Measurements from ENCODE around the gene CHMP1A. TPM values are rescaled to one million over a fixed set of nuclear protein-coding genes. Genes with fewer than 3 reads are reported as not detected.

Gene CHMP1A
- total RNA-seq, 1 experiment from 2014 or later, result 159 TPM

DNA sequence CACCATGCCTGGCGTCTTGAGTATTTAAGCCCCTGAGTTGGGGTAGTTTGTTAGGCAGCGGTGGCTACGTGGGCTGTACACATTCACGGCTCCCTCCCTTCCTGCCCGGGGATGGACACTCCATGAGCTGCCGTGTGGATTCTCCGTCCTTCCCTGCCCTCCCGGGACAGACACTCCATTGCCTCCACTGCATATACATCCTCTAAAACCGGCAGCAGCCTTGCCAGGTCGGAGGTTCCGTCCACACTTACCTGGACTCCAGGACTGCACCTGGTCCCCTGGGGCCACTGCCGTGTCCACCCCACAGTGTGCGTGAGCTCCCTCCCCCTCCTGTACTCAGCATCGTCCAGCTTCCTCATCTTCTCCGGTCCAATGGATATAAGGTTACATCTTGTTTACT, 47.5 kb upstream of the CHMP1A start:
- CTCF ChIA-PET, result no interaction called here
- H3K36me3 Mint-ChIP-seq (ENCODE audit: insufficient read depth, unreplicated experiment), result peaks cover 21% of the 10 kb centered on the region
- BruUV-seq (replicated peaks), result no TSS peak

DNA sequence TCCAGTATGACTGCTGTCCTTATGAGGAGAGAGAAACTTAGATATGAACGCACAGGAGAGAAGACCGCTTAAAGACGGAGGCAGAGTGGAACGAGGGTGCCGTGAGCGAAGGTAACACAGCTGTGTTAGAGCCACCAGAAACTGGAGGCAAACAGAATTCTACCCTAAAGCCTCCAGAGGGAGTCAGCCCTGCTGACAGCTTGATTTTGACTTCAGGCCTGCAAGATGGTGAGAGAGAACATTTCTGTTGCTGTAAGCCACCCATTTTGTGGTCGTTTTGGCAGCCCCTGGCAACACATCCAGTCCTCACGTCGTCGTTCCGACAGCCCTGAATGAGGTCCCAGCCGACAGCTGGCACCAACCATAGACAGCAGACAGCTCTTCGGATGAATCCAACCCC, 46.8 kb upstream of the CHMP1A start:
- H3K27me3 ChIP-seq (replicated peaks; ENCODE audit: control insufficient read depth, insufficient read depth, low read length), result no peaks in the 10 kb centered on the region
- no peak overlapping the region for H3K4me3 ChIP-seq (ENCODE audit: low read depth, low read length)
- no peaks in the 10 kb centered on the region for H3K9me3 ChIP-seq
- peaks cover 28% of the 10 kb centered on the region for H3K36me3 Mint-ChIP-seq (ENCODE audit: insufficient read depth, unreplicated experiment)
- CTCF ChIA-PET, result interaction anchor here (0.9 kb wide), 1 partner anchor 157 kb away, joined by 4 read pairs; no protein-coding TSS in a partner anchor
- H3K9me3 Mint-ChIP-seq (ENCODE audit: unreplicated experiment), result no peaks in the 10 kb centered on the region
- no peaks in the 10 kb centered on the region for H3K27me3 Mint-ChIP-seq (ENCODE audit: insufficient read depth, unreplicated experiment)
- peaks cover 2% of the 10 kb centered on the region for H3K4me1 Mint-ChIP-seq (ENCODE audit: low read depth, unreplicated experiment)
- peaks cover 4% of the 10 kb centered on the region; the same call in 1 of the 2 replicates for H3K4me1 ChIP-seq
- no TSS peak for BruUV-seq (replicated peaks)
- H3K4me3 Mint-ChIP-seq (ENCODE audit: unreplicated experiment), result no peak overlapping the region
- intact Hi-C loops (cut with micrococcal nuclease; ENCODE audit: unreplicated experiment), result loop anchor here (5.0 kb wide), 1 partner anchor 47 kb away; the partner anchor contains the start of genes CHMP1A and SPATA33
- no peak for DNase-seq
- POLR2A ChIA-PET, result interaction anchor here (0.7 kb wide), 1 partner anchor 68 kb away, joined by 9 read pairs; no protein-coding TSS in a partner anchor
- no peak overlapping the region for H3K27ac Mint-ChIP-seq (ENCODE audit: unreplicated experiment)
- no peaks in the 10 kb centered on the region for H3K36me3 ChIP-seq (ENCODE audit: control insufficient read depth, insufficient read depth, low read length)
- TF ChIP-seq, protein P1, sequence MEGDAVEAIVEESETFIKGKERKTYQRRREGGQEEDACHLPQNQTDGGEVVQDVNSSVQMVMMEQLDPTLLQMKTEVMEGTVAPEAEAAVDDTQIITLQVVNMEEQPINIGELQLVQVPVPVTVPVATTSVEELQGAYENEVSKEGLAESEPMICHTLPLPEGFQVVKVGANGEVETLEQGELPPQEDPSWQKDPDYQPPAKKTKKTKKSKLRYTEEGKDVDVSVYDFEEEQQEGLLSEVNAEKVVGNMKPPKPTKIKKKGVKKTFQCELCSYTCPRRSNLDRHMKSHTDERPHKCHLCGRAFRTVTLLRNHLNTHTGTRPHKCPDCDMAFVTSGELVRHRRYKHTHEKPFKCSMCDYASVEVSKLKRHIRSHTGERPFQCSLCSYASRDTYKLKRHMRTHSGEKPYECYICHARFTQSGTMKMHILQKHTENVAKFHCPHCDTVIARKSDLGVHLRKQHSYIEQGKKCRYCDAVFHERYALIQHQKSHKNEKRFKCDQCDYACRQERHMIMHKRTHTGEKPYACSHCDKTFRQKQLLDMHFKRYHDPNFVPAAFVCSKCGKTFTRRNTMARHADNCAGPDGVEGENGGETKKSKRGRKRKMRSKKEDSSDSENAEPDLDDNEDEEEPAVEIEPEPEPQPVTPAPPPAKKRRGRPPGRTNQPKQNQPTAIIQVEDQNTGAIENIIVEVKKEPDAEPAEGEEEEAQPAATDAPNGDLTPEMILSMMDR (IDR thresholded peaks at IDR 0.05; ENCODE audit: insufficient read depth in 1 of 2, low read depth in 1 of 2, low read length in 1 of 2, severe bottlenecking in 1 of 2, unreplicated experiment in 1 of 2), result peak in 1 of 2 experiments; percentile 4

More for the DNA sequence above, 47.5 kb upstream of the CHMP1A start:
- no peaks in the 10 kb centered on the region for H3K27me3 Mint-ChIP-seq (ENCODE audit: insufficient read depth, unreplicated experiment)
- intact Hi-C loops (cut with micrococcal nuclease; ENCODE audit: unreplicated experiment), result no loop called here
- Histone ChIP-seq H3K27me3 (replicated peaks; ENCODE audit: control insufficient read depth, insufficient read depth, low read length) (no peaks in the 10 kb centered on the region), H3K36me3 (ENCODE audit: control insufficient read depth, insufficient read depth, low read length) (no peaks in the 10 kb centered on the region), H3K4me1 (no peaks in the 10 kb centered on the region), H3K9me3 (no peaks in the 10 kb centered on the region), H3K4me3 (ENCODE audit: low read depth, low read length) (no peak overlapping the region)
- TF ChIP-seq, protein P1 (IDR thresholded peaks at IDR 0.05; ENCODE audit: insufficient read depth in 1 of 2, low read depth in 1 of 2, low read length in 1 of 2, severe bottlenecking in 1 of 2, unreplicated experiment in 1 of 2), result no peak
- no peak for DNase-seq
- H3K4me3 Mint-ChIP-seq (ENCODE audit: unreplicated experiment), result no peak overlapping the region
- H3K9me3 Mint-ChIP-seq (ENCODE audit: unreplicated experiment), result no peaks in the 10 kb centered on the region
- H3K4me1 Mint-ChIP-seq (ENCODE audit: low read depth, unreplicated experiment), result no peaks in the 10 kb centered on the region
- POLR2A ChIA-PET, result no interaction called here
- H3K27ac Mint-ChIP-seq (ENCODE audit: unreplicated experiment), result no peak overlapping the region

DNA sequence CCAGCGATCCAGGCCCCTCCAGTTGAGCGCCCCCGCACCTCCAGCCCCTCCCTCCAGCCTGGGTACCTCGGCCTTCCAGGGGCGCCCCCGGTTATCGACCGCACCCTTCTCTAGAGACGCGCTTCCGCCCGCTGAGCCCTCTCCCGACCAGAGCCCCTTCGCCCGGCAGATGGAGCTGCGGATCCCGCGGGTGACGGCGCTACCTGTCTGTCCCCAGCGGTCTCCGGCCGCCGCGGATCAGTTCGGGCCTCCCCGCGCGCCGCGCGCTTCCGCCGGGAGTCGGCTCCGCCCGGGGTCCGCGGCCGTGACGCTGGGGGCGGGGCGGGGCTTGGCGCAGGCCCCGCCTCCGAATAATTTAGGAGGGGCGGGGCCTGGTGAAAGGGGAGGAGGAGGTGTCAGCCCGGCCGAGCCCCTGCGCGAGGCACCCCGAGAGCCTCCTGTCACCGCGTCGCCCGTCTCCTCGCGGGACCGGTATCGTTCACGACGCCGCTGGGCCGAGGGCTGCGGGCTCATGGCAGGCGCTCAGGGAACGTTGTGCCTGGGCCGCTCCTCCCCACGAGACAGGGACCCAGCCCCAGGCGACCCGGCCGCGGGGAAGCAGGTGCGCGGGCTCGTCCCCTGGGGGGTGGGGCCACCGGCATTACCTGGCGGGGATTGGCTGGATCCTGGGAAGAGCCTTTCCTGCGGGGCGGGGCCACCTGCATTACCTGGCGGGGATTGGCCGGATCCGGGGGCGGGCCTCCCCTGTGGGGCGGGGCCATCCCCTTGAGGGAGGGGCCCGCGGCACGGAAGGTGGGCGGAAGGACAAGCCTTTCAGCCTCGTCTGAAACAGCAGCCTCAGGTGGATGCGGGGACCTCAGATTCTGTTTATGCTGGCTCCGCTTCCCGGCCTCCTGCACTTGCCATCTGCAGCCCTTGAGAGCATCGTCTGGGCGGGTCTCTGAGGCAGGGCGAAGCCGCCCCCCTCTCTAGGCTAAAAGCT, 44.2 kb upstream of the CHMP1A start, which contains the start of gene SPATA2L:
TSS of gene SPATA2L (minus strand) at position 281 of the 982 bp plus-strand sequence. CDS start 473 bp downstream, outside the sequence.
- peak within 1 kb of the TSS; percentile 83 for H3K4me3 Mint-ChIP-seq (ENCODE audit: unreplicated experiment)
- peaks cover 7% of the 10 kb centered on the region for H3K4me1 Mint-ChIP-seq (ENCODE audit: low read depth, unreplicated experiment)
- TF ChIP-seq, protein P1 (IDR thresholded peaks at IDR 0.05; ENCODE audit: insufficient read depth in 1 of 2, low read depth in 1 of 2, low read length in 1 of 2, severe bottlenecking in 1 of 2, unreplicated experiment in 1 of 2), result peak; percentile 41 to 72
- Histone ChIP-seq H3K36me3 (ENCODE audit: control insufficient read depth, insufficient read depth, low read length) (no peaks in the 10 kb centered on the region), H3K4me1 (peaks cover 4% of the 10 kb centered on the region; the same call in 1 of the 2 replicates), H3K4me3 (ENCODE audit: low read depth, low read length) (peak within 1 kb of the TSS; percentile 87), H3K9me3 (no peaks in the 10 kb centered on the region), H3K27me3 (replicated peaks; ENCODE audit: control insufficient read depth, insufficient read depth, low read length) (no peaks in the 10 kb centered on the region)
- no peaks in the 10 kb centered on the region for H3K27me3 Mint-ChIP-seq (ENCODE audit: insufficient read depth, unreplicated experiment)
- POLR2A ChIA-PET, result interaction anchor here (0.5 to 1.1 kb wide), 3 partner anchors 14 to 221 kb away, joined by 3 to 5 read pairs (median 4); partner anchors contain the start of gene TCF25
- H3K9me3 Mint-ChIP-seq (ENCODE audit: unreplicated experiment), result no peaks in the 10 kb centered on the region
- peaks cover 48% of the 10 kb centered on the region for H3K36me3 Mint-ChIP-seq (ENCODE audit: insufficient read depth, unreplicated experiment)
- no TSS peak for BruUV-seq (replicated peaks)
- peak within 1 kb of the TSS; percentile 77 for H3K27ac Mint-ChIP-seq (ENCODE audit: unreplicated experiment)
- intact Hi-C loops (cut with micrococcal nuclease; ENCODE audit: unreplicated experiment), result loop anchor here (1.0 to 5.0 kb wide), 3 partner anchors 10 to 44 kb away; partner anchors contain the start of genes CHMP1A, SPATA33 and VPS9D1
- CTCF ChIA-PET, result interaction anchor here (0.7 to 2.7 kb wide), 13 partner anchors 9 to 938 kb away, joined by 4 to 24 read pairs (median 7); partner anchors contain the start of genes CDK10 and TCF25
- DNase-seq, result peak; percentile 99 to 100

Data from Caco-2 (cell line).